ENCODE data around the gene CIT.

Gene CIT

GRCh38 chr12:119693511-119693910 is 183.6 kb downstream of the CIT start:
- DNase-seq, result no peak

- DNase-seq, result peak; percentile 34
These were observed 184.1 kb downstream of the CIT start for GRCh38 chr12:119692997-119693396.

GRCh38 chr12:119692410-119692809 is 184.7 kb downstream of the CIT start:
- DNase-seq, result no peak

- DNase-seq, result no peak
These were observed 185.8 kb downstream of the CIT start for GRCh38 chr12:119691202-119691810.

- DNase-seq, result no peak
These were observed 187.1 kb downstream of the CIT start for GRCh38 chr12:119689935-119690500.

GRCh38 chr12:119687879-119688278 is 189.2 kb downstream of the CIT start:
- DNase-seq, result no peak

GRCh38 chr12:119687406-119687805 is 189.7 kb downstream of the CIT start:
- no peak for DNase-seq

- no peak for DNase-seq
These were observed 190.3 kb downstream of the CIT start for GRCh38 chr12:119686776-119687175.

GRCh38 chr12:119686355-119686754 is 190.8 kb downstream of the CIT start:
- DNase-seq, result no peak

GRCh38 chr12:119685375-119685774 is 191.7 kb downstream of the CIT start:
- no peak for DNase-seq

GRCh38 chr12:119684711-119685369 is 192.3 kb downstream of the CIT start:
- no peak for DNase-seq

GRCh38 chr12:119683816-119684215 is 193.3 kb downstream of the CIT start:
- DNase-seq, result no peak

- no peak for DNase-seq
These were observed 193.7 kb downstream of the CIT start for GRCh38 chr12:119683413-119683812.

GRCh38 chr12:119682639-119683252 is 194.4 kb downstream of the CIT start:
- DNase-seq, result no peak

- DNase-seq, result no peak
These were observed 195.1 kb downstream of the CIT start for GRCh38 chr12:119681728-119682638.

GRCh38 chr12:119681111-119681510 is 196.0 kb downstream of the CIT start:
- DNase-seq, result no peak

GRCh38 chr12:119679490-119679889 is 197.6 kb downstream of the CIT start:
- no peak for DNase-seq

GRCh38 chr12:119679081-119679480 is 198.0 kb downstream of the CIT start:
- peak; percentile 87 for DNase-seq

- DNase-seq, result no peak
These were observed 198.7 kb downstream of the CIT start for GRCh38 chr12:119678459-119678858.

GRCh38 chr12:119676573-119676972 is 200.5 kb downstream of the CIT start:
- DNase-seq, result no peak

- no peak for DNase-seq
These were observed 201.1 kb downstream of the CIT start for GRCh38 chr12:119676022-119676421.

GRCh38 chr12:119674560-119674959 is 202.6 kb downstream of the CIT start:
- DNase-seq, result no peak

- DNase-seq, result no peak
These were observed 203.5 kb downstream of the CIT start for GRCh38 chr12:119673634-119674033.

Data from NCI-H1092 (cell line).